GM18520 (cell line): Measurements from ENCODE around the gene ITGB7.
A peak's percentile ranks its signal among the peaks of the same experiment; 100 is the strongest.
"Not testable (repeated sequence)": the region's sequence is repeated elsewhere in the genome, so short reads cannot be mapped to it uniquely, and the experiment has no call there.

Experiments used
- ATAC-seq: cut with Tn5 transposase; IDR thresholded peaks from one replicate; pipeline ENCODE4 v1.9.1; 2021; ENCODE audit not compliant: unreplicated experiment

ITGB7 gene

DNA sequence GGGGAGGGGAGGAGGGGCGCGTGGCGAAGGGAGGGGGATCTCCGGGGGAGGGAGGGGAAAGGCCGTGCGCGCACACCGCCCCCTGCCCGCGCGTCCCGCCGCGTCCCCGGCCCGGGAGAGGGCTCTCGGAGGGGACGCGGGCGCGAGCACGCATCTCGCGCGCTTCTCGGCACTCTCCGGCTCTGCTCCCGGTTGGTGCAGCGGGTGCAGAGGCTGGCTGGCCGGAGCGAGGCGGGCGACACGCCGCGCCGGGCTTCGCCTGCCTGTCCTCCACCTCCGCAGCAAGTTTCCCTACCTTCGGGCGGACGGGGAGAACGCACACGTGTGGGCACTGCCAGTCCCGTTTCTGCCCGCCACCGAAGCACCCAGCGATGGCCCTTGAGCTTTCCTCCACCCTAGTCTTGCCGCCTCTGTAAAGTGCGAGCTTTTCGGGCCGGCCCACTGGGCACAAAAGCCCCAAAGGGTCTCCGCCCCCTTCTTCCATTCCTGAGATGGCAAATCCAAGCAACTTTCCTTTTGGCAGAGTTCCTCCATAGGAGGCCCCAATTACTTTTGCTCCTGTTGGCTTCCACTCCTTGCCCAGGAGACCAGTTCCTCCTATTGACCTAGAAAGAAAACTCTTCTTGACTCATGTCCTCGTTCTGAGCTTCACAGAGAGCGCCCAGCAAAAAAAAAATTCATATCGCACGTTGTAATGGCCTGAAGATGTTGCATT, 26.0 kb downstream of the ITGB7 start:
- peak; percentile 32 for ATAC-seq

DNA sequence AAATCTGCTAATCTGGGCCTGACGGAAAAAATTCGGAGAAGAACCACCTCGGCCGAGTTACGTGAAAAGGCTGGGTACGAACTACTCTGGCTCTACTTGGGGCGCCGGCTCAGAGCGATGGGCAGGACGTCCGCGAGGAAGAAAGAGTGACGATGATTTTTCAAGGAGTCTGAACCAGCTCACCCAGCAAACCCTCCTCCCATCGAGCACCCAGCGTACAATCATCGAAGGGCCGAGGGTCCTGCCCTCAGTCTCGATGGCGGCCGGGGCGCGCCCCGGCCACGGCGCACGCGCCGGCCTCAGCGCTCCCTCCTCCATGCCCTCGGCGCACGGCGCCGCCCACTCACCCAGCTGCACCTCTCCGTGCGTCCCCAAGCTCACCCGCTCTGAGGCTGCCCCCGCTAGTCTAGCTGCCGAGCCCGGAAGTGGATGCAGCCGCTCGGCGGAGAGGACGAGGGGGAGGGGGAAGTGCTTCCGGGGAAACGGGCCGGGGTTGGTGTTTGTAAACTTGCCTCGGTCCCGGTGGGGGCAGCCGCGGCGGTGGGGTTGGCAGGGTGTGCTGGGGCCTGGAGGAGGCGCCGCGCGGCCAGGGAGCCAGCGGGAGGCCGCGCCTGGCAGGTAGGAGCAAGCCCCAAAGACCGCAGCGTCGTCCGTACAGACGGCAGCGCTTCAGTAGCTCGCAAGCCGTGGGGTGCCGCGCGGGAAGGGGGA, 26.7 kb downstream of the ITGB7 start, which contains the start of the genes CSAD and ZNF740:
Gene CSAD (minus strand): TSS at position 706 of the 711 bp plus-strand sequence. CDS start 7,455 bp downstream, outside the sequence.
Gene ZNF740 (plus strand): TSS at position 503 of the 711 bp plus-strand sequence. CDS start 1,262 bp downstream, outside the sequence.
- ATAC-seq: peak; percentile 89

DNA sequence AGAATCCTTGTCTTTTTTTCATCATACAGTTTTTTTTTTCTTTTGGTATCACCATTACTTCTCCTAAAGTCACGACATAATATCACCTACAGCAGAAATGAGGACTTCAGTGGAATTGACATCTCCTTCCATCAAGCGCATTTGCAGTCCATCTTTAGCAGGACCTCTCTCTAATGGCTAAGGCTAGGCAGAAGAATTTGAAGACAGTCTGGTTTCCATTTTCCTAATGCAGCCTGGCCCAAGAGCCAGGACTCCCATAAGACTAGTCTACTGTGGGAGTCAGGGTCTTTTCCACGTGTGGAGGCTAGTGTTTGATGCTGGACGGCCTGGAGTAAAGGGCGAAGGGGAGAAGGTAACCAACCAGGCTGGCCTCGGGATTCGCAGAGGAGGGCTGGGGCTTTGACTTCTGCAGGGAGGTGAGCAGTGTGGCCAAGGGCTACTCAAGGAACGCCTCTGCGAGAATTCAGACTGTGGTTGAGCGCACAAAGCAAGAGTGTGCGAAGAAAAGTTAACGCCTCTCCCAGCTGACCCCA, 27.3 kb downstream of the ITGB7 start:
- ATAC-seq: no peak

DNA sequence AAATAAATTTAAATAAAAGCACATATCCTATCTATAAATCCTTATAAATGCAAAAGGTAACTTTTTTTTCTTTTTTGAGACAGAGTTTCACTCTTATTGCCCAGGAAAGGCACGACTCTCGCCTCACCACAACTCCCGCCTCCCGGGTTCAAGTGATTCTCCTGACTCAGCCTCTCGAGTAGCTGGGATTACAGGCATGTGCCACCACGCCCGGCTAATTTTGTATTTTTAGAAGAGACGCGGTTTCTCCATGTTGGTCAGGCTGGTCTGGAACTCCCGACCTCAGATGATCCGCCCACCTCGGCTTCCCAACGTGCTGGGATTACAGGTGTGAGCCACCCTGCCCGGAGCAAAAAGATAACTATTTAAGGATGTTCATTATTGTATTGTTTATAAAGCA, 28.2 kb downstream of the ITGB7 start:
- not testable (repeated sequence) for ATAC-seq

DNA sequence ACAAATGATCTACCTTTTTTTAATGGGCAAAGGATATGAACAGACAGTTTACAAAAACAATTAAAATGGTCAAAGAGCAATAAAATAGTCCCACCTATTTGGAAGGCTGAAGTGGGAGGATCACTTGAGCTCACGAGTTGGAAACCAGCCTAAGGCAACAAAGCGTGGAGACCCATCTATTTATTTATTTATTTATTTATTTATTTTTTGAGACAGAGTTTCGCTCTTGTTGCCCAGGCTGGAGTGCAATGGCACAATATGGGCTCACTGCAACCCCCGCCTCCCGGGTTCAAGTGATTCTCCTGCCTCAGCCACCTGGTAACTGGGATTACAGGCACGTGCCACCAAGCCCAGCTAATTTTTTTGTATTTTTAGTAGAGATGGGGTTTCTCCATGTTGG, 29.6 kb downstream of the ITGB7 start:
- ATAC-seq: not testable (repeated sequence)

DNA sequence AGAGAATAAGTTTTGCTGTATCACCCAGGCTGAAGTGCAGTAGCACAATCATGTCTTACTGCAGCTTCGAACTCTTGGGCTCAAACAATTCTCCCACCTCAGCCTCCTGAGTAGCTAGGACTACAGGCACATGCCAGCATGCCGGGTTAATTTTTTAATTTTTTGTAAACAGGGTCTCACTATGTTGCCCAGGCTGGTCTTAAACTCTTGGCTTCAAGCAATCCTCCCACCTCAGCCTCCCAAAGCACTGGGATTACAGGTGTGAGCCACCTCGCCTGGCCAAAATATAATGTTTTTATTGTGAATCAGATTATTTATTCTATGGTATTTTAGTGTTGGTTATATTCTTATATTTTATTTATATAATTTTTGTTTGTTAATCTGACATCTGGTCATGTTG, 30.3 kb downstream of the ITGB7 start:
- ATAC-seq: no peak

DNA sequence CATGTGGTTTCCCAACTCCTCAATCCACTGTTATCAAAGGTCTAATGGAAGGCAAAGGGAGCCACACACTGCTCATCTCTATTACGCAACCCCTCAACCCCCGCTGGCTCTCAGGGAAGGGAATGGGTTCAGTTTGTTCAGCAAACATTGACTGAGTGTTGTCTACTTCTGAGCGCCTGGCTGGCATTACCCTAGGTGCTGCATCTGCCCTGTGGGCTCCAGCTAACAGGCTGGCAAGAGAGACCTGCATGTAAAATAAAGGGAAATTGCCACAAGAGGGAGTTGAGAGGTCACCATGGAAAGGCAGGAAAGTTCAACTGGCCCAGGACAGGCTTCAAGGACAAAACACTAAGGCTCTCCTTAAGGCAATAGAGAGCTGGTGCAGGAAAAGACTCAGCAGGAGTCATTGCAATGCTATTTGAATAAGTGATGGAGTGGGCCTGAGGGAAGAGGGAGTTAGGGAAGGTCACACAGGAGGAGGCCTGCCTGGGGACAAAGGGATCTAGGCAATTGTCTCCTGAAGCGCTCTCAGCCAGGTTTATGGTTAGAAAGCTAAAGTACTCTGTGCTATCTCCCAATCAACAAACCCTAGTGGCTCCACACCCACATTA, 32.1 kb downstream of the ITGB7 start:
- ATAC-seq: no peak

DNA sequence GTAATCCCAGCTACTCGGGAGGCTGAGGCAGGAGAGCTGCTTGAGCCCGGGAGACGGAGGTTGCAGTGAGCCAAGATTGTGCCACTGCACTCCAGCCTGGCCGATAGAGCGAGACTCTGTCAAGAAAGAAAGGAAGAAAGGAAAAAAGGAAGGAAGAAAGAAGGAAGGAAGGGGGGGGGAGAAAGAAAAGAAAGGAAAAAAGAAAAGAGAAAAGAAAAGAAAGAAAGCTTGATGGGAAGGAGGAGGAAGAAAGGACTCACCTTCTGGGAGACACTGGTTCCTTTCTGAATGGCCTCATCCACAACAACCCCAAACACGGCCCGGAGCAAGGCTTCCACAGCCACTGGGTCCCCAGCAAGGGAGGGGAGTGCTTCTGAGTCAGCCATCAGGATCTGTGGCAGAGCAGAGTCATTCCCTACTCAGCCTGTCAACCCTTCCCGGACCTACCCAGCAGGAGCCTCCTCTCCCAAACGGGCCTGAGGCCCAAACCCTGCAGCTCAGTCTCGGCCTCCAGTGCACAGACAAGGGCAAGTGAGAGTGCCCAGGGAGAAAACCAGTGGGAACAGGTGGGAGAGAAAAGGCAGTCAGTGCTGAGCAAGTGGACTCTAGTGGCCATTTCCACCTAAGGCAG, 33.9 kb downstream of the ITGB7 start:
- no peak for ATAC-seq

DNA sequence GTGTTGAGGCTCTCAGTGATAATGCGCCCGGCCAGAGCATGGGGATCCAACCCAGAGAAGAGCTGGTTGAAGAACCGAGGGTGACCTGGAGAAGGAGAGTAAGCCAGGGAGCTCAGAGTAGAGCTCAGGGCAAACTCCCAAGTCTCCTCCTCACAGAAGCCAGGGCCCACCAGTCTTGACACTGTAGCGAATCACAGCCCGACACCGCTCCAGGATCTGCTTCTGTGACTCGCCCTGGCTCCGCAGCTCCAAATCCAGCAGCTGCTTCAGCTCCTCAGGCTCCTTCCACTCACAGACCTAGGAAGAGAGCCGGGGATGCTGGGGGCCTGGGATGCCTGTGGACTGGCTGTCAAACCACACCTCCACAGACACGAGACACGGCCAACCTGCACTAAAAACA, 34.7 kb downstream of the ITGB7 start:
- no peak for ATAC-seq

DNA sequence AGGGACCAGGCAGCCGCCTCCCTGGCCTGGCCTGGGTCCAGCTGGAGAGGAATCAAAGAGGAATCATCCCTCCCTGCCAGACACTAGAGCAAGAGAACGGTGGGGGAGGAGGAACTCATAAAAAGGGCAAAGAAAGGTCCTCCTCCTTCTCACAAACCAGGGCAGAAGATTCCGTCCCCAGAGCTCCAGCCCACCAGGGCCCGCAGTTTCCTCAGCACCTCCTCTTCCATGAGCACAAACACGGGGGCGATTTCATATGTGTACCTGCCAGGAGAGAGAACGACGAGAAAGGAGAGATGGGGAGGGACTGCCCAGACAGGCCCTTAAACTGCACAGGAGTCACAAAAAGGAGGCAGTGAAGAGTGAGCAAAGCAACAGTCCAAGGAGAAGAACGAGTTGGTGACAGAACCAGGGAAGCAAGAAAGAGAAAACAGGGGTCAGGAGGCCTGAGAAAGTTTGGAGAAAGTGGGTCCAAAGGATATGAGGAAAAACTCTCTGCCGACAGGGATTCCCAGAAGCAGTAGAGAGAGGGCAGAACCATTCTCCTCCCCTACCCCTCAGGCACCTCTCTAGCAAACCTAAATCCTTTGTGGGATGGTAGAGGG, 35.2 kb downstream of the ITGB7 start:
- no peak for ATAC-seq

DNA sequence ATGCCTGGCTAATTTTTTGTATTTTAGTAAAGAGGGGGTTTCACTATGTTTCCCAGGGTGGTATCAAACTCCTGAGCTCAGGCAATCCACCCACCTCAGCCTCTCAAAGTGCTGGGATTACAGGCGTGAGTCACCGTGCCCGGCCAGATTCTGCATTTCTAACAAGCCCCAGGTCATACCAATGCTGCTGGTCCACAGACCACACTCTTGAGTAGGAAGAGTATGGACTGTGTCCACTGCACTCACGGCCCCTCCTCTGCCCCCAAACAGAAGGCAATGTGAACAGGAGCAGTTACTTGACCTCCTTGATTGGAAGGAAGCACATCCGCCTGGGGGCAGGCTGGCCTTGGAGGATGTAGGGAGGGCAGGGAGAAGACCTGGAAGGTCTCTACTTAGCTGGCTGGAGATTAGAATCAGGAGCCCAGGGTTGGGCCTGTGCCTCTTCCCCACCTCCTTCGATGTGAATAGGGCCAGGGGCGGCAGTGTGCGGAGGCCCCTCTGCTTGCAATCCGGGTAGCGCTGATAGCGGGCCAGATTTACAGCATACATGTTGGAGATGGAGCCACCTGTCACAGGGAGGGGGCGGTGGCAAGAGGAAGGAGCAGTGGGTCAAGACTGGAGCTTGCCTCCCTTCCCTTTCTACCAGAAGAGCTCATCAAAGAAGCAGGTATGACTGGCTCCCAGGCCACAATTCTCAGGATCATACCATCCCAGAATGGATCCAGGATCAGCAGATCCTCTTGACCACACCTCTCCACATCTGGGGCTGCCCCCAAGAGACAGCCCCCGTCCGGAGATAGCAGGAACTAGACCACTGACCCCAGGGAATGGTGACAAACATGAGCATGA, 36.0 kb downstream of the ITGB7 start:
- ATAC-seq: no peak

DNA sequence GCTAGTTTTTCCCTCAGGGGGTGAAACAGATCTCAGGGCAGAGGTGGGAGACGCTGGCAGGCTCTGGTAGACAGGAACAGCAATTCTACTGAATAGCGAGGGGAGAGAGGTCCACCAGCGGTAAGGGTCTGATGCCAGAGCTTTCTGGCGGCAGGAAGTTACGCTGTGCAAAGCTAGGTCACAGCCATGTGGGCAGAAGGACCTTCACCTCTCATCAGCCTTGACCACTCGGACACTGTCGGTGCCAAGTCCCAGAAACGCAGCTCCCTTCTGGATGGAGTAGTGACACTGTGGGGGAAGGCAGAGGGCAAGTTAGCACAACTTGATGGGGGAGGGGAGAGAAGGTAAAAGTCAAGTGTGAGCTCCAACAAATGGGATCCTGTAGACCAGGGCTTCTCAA, 36.8 kb downstream of the ITGB7 start:
- no peak for ATAC-seq

DNA sequence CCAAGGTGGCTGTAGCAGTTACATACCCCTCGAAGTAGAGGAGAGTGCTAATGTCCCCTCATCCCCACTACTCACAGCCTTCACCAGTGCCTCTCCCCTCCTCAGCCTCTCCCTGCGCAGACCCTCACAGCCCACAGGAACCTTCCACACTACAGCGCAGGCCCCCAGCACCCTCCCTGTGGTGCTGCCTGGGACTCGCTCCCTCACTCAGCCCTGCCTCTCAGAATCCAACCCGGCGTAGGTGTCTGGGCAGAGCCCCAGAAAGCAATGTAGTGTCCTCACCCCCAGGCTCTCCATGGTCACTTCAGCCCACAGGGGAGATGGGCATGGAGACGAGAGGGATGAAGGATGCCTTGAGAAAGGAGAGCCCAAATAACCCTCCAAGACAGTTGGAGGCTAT, 37.4 kb downstream of the ITGB7 start:
- no peak for ATAC-seq

DNA sequence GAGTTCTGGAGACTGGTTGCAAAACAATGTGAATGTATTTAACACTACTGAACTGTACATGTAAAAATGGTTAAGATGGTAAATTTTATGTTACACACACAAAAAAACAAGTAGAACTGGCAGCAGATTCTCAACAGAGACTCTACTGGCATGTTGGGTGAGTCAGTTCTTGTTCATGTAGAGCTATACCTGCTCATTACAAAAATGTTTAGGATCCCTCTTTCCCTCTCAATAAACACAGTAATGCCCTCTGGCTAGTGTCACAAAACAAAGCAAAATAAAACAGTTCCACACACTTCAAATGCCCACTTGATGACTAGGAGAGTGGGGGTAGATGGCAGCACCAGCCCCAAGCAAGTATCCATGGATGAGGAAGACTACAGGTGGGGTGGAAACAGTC, 40.2 kb downstream of the ITGB7 start:
- ATAC-seq: no peak

DNA sequence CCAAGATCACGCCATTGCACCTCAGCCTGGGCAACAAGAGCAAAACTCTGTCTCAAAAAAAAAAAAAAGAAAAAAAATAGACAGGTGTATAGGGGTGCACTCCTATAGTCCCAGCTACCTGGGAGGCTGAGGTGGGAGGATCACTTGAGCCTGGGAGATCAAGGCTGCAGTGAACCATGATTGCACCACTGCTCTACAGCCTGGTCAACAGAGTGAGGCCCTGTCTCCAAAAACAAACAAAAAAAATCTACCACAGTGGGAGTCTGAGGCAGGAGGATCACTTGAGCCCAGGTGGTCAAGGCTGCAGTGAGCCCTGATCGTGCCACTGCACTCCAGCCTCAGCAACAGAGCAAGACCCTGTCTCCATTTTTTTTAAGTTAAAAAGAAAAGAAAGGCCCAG, 44.0 kb downstream of the ITGB7 start:
- not testable (repeated sequence) for ATAC-seq

DNA sequence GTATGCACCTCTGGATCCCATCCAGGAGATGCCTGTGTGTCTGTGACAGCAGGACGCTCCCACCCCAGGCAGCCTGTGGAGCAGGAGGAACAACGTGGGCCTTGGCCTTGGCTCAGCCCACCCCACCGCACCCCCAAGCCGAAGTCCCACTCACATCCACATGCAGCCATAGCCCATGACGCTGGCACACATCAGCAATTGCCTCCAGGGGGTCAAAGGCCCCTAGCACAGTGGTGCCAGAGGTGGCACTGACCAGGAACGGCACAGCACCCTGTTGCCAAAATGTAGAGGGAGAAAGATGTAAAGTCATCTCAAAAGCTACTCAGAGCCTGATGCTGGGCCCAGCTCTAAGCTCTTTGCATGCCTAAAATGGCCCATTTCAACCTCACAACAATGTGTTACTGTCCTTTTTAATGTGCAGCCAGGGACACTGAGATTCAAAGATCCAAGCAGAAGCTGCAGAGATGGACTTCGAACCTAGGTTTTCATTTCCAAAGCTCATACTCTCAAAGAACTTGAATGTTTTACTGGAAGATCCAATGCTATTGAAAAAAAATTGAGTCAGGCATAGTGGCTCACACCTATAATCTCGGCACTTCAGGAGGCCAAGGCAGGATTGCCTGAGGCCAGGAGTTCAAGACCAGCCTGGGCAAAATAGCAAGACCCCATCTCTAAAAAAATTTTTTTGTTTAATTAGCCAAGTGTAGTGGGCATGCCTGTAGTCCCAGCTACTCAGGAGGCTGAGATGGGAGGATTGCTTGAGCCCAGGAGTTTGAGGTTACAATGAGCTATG, 45.7 kb downstream of the ITGB7 start:
- ATAC-seq: no peak

DNA sequence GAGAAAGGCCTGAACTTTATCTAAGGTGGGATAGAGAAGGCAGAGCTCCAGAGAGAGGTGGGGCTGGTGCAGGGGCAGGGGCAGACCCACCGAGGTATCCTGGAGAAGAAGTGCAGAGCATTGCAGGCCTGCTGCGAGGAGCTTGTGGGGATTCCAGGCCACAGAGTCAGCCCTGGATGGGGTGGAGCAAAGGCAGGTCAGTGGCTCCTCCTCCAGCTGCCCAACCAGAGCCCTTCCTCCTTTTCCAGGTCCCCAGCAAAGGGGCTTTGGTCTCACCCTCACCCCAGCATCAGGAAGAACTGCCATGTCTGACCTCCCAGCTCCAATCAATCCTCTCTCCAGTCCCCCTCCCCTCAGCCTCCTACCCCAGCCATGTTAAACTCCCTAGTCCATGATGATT, 46.4 kb downstream of the ITGB7 start:
- no peak for ATAC-seq

DNA sequence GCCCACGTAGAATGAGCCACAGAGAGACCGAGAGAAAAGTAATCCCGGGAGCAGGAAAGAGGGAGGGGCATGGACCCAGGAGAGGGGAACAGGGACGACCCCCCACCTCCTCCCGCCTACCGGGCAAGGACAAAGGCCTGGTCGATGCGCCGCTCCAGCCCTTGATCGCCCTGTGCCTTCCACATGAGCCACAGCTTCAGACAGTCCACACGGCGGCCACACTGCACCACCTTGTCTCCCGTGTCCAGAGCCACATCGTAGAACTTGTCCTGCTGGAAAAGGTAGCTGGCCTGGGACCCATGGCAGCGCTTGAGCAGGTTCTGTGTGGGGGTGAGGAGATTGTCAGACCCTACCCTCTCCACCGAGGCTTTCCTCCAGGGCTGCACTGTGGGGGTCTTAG, 47.1 kb downstream of the ITGB7 start:
- ATAC-seq: no peak

DNA sequence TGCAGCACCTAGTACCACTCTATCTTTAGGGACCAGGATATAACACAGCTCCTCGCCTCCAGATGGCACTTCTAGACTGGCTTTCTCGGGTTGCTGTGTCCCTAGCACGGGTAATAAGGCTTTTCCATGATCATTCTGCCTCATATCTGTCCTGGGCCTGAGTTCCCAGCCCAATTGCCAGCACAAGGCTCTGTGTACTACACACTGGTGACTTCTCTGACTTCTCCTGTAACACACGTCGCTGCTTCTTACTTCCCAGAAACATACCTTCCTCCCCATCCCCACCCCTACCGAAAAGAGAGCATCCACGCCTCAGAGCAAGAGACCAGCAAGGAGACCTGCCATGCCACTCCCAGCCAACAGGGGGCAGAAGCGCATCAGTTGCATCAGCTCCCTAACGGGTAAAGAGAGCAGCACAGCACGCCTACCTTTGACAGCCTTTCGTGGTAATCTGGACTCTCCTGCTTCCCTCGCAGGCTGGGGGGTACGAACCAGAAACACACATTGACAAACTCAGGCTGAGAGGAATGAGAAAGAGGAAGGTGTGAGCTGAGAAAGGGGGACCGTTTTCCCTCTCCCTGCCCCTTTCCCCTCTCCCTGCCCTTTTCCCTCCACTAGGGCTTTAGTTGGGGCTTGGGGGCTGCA, 47.7 kb downstream of the ITGB7 start:
- peak; percentile 53 for ATAC-seq
